Nephron (organoid): Measurements from ENCODE around the gene PSMC3.

ENCODE experiments used
- H3K27ac Mint-ChIP-seq, 3 experiments: 2 replicates each; pipeline ENCODE4 v1.8.0; 2020; ENCODE audit warnings: mixed read lengths in 3 of 3, mild to moderate bottlenecking in 2 of 3, moderate library complexity in 1 of 3
- H3K27me3 Mint-ChIP-seq: 2 replicates; pipeline ENCODE4 v1.8.0; 2021; ENCODE audit warnings: low read depth, mild to moderate bottlenecking, moderate library complexity, mixed read lengths
- H3K36me3 Mint-ChIP-seq: 2 replicates; pipeline ENCODE4 v1.8.0; 2020; ENCODE audit warnings: low read depth, mixed read lengths
- H3K4me1 Mint-ChIP-seq: 2 replicates; pipeline ENCODE4 v1.8.0; 2020; ENCODE audit warnings: mixed read lengths
- H3K4me3 Mint-ChIP-seq, 3 experiments: 2 replicates each; pipeline ENCODE4 v1.8.0; 2020; ENCODE audit warnings: mild to moderate bottlenecking in 3 of 3, mixed read lengths in 3 of 3, moderate library complexity in 2 of 3
- H3K9me3 Mint-ChIP-seq: 2 replicates; pipeline ENCODE4 v1.8.0; 2020; ENCODE audit warnings: mixed read lengths
- TF ChIP-seq, protein P1 (sequence below), 3 experiments: fragments of 200-600 bp; sonication (generic); IDR thresholded peaks; one replicate each; pipeline ENCODE4 v1.5.0; 2021; ENCODE audit warnings: antibody characterized with exemption in 3 of 3; ENCODE audit not compliant: unreplicated experiment in 3 of 3

Gene PSMC3

DNA sequence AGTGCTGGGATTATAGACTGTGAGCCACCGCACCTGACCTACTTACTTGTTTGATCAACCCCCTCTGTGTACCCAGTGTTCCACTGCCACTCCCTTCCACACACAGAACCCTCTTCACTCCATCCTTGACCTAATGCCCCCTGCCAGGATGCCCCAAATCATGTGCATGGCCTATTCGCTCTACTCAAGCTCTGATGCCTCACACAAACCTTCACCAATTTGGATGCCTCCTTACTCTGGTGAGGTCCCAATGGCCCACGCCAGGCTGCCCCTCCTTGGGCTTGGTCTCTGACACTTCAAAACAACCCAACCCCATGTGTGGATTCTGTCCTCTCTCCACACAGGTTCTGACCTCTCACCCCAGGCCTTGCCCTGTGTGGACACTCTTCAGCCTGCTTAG is 9.4 kb upstream of the PSMC3 start:
- no peaks in the 10 kb centered on the region for H3K27me3 Mint-ChIP-seq
- H3K4me3 Mint-ChIP-seq, result no peak overlapping the region
- no peaks in the 10 kb centered on the region for H3K36me3 Mint-ChIP-seq
- peak overlapping the region in 1 of 3 experiments; percentile 42 for H3K27ac Mint-ChIP-seq
- TF ChIP-seq, protein P1, sequence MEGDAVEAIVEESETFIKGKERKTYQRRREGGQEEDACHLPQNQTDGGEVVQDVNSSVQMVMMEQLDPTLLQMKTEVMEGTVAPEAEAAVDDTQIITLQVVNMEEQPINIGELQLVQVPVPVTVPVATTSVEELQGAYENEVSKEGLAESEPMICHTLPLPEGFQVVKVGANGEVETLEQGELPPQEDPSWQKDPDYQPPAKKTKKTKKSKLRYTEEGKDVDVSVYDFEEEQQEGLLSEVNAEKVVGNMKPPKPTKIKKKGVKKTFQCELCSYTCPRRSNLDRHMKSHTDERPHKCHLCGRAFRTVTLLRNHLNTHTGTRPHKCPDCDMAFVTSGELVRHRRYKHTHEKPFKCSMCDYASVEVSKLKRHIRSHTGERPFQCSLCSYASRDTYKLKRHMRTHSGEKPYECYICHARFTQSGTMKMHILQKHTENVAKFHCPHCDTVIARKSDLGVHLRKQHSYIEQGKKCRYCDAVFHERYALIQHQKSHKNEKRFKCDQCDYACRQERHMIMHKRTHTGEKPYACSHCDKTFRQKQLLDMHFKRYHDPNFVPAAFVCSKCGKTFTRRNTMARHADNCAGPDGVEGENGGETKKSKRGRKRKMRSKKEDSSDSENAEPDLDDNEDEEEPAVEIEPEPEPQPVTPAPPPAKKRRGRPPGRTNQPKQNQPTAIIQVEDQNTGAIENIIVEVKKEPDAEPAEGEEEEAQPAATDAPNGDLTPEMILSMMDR (IDR thresholded peaks at IDR 0.05; ENCODE audit: unreplicated experiment in 3 of 3), result no peak
- peaks cover 19% of the 10 kb centered on the region for H3K4me1 Mint-ChIP-seq
- H3K9me3 Mint-ChIP-seq, result no peaks in the 10 kb centered on the region

DNA sequence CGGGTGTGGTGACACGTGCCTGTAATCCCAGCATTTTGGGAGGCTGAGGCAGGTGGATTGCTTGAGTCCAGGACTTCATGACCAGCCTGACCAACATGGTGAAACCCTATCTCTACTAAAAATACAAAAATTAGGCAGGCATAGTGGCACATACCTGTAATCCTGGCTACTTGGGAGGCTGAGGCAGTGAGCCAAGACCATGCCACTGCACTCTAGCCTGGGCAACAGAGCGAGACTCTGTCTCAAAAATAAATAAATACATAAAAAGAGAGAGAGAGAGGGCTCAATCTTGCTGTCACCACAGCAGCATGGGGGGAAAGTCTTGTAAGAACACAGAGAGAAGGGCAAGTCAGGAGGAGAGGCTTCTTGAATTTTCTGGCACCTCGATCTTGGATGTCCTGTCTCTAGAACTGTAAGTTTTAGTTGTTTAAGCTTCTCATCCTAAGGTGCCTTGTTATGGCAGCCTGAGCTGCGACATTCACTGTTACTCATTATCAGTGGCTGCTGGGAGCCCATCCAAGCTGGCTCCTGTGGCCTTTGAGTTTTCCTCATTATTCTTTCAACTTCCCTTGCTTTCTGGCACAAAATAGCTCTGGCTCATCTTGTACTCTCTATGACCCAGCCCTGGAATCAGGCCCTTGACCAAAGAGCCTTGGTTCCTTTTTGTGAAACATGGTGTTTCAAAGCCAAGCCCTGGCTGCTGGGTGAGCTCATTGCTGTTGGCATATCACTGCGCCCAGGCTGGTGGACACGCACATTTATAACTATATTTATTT is 8.0 kb upstream of the PSMC3 start:
- peak overlapping the region in 2 of 3 experiments; percentile 90 to 92 for H3K27ac Mint-ChIP-seq
- no peaks in the 10 kb centered on the region for H3K9me3 Mint-ChIP-seq

DNA sequence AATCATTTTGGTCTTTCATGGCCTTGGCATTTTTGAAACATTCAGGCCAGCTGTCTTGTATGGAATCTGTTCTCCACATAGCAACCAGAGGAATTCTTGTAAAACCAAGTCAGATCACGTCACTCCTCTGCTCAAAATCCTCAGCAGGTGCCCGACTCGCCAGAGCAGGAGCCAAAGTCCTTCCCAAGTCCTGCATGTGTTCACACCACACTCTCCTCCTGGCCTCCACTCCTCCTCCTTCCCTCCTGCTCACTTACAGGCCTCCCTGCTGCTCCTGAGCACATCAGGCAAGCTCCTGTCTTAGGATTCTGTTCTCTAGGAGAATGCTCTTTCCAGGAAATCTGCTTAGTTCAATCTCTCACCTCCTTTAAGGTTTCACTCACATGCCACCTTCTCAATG is 6.9 kb upstream of the PSMC3 start:
- Mint-ChIP-seq H3K4me1 (peaks cover 19% of the 10 kb centered on the region), H3K4me3 (no peak overlapping the region), H3K27me3 (no peaks in the 10 kb centered on the region), H3K27ac (peak overlapping the region; percentile 39 to 55 (median 51)), H3K36me3 (no peaks in the 10 kb centered on the region), H3K9me3 (no peaks in the 10 kb centered on the region)
- TF ChIP-seq, protein P1 (IDR thresholded peaks at IDR 0.05; ENCODE audit: unreplicated experiment in 3 of 3), result no peak

More for the DNA sequence above, 8.0 kb upstream of the PSMC3 start:
- no peak overlapping the region for H3K4me3 Mint-ChIP-seq
- no peaks in the 10 kb centered on the region for H3K27me3 Mint-ChIP-seq
- H3K4me1 Mint-ChIP-seq, result peaks cover 19% of the 10 kb centered on the region
- H3K36me3 Mint-ChIP-seq, result no peaks in the 10 kb centered on the region
- TF ChIP-seq, protein P1 (IDR thresholded peaks at IDR 0.05; ENCODE audit: unreplicated experiment in 3 of 3), result no peak

DNA sequence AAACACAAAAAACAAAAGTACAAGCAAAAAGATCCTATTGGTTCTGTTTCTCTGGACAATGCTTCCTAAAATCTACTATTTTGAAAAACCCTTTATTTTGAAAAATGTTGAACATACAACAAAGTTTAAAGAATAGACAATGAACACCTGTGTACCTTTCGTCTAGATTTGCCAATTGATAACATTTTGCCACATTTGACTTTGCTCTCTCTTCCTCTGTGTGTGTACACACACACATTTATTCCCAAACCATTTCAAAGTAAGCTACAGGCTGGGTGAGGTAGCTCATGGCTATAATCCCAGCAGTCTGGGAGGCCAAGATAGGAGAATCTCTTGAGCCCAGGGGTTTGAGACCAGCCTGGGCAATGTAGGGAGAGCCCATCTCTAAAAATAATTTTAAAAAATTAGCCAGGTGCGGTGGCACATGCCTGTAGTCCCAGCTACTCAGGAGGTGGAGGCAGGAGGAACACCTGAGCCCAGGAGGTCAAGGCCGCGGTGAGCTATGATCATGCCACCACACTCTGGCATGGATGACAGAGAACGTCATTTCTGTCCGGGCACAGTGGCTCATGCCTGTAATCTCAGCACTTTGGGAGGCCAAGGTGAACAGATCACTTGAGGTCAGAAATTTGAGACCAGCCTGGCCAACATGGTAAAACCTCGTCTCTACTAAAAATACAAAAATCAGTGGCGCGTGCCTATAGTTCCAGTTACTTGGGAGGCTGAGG is 5.3 kb upstream of the PSMC3 start:
- H3K9me3 Mint-ChIP-seq, result no peaks in the 10 kb centered on the region
- TF ChIP-seq, protein P1 (IDR thresholded peaks at IDR 0.05; ENCODE audit: unreplicated experiment in 3 of 3), result no peak

DNA sequence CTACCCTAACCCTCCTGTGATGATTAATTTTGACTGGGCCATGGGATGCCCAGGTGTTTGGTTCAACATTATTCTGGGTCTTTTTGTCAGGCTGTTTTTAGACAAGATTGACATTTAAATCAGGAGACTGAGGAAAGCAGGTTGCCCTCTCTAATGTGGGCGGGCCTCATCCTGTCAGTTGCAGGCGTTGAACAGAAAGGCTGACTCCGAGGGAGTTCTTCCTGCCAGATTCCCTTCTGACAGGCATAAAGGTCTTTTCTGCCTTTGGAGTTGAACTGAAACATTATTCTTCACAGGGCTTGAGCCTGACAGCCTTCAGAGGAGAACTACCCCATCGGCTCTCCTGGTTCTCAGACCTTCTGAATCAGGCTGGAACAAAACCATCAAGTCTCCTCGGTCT is 4.3 kb upstream of the PSMC3 start:
- no peaks in the 10 kb centered on the region for H3K9me3 Mint-ChIP-seq
- H3K27ac Mint-ChIP-seq, result no peak overlapping the region
- H3K4me3 Mint-ChIP-seq, result no peak overlapping the region
- TF ChIP-seq, protein P1 (IDR thresholded peaks at IDR 0.05; ENCODE audit: unreplicated experiment in 3 of 3), result no peak
- peaks cover 8% of the 10 kb centered on the region for H3K36me3 Mint-ChIP-seq
- no peaks in the 10 kb centered on the region for H3K27me3 Mint-ChIP-seq
- peaks cover 25% of the 10 kb centered on the region for H3K4me1 Mint-ChIP-seq

More for the DNA sequence above, 5.3 kb upstream of the PSMC3 start:
- Mint-ChIP-seq H3K4me3 (no peak overlapping the region), H3K36me3 (no peaks in the 10 kb centered on the region), H3K27me3 (no peaks in the 10 kb centered on the region), H3K27ac (no peak overlapping the region), H3K4me1 (peaks cover 19% of the 10 kb centered on the region)
